ENCODE measurements around the gene TRABD2B.

GRCh38 chr1:47758341-47759250 is 238.6 kb downstream of the TRABD2B start:
- TF ChIP-seq CTCF (IDR thresholded peaks at IDR 0.05) (no peak), POLR2A (IDR thresholded peaks at IDR 0.05) (no peak)

Data from lower leg skin (tissue), 3 donors.